GF-D8 (cell line): ENCODE results near the gene EPAS1.

Experiments
- DNase-seq: peaks from one replicate; lab custom pipeline; 2025; lab: John Stamatoyannopoulos, UW

EPAS1 gene

DNA sequence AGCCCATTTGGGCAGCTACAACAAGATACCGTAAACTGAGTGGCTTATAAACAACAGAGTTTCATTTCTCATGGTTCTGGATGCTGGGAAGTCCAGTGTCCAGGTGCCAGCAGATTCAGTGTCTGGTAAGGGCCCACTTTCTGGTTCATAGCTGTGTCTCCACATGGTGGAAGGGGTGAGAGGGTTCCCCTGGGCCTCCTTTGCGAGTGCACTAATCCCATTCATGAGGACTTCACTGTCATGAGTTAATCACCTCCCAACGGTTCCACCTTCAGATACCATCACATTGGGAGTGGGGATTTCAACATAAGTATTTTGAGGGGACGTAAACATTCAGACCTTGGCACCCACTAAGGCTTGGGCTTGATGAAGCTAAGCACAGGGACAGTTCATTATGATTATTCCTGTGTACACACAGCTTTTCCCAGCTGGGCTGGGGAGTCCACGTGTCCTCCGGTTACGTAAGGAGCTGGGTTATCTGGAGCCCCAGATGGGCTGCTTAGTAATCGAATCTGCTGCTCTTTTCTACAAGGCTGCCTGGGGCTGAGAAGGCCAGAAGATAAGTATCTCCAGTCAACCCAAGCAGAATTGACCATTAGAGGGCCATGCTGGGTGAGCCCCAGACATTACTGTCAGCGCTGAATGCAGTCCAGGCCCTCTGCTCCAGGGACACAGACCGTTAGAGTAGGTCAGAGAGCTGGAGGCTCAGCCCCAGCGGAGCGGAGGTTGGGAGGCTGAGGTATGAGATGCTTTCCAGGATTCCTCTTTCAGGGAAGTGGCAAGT lies 42.7 kb downstream of the EPAS1 start:
- no peak for DNase-seq

DNA sequence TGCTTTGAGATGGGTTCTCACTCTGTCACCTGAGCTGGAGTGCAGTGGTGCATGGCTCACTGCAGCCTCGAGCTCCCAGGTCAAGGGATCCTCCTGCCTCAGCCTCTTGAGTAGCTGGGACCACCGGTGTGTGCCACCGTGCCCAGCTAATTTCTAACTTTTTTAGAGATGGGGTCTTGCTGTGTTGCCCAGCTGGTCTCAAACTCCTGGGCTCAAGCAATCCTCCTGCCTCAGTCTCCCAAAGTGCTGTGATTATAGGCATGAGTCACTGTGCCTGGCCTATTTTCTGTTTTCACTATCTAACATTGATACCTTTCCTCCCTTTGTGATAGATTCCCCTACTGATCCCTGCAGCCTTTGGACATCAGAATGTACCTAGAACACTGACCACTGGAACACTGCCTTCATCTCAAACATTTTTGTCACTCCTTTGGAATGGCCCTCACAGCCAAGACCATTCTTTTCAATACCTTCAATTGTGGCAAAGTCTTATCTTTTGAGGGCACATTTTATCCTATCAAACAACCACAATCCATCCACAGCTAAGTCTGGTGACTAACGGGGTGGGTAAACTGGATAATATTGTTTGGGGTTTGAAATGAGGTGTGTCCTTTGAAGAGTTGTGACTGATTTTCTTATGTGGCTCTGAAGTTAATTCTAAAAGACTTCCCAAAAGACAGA lies 43.7 kb downstream of the EPAS1 start:
- no peak for DNase-seq

DNA sequence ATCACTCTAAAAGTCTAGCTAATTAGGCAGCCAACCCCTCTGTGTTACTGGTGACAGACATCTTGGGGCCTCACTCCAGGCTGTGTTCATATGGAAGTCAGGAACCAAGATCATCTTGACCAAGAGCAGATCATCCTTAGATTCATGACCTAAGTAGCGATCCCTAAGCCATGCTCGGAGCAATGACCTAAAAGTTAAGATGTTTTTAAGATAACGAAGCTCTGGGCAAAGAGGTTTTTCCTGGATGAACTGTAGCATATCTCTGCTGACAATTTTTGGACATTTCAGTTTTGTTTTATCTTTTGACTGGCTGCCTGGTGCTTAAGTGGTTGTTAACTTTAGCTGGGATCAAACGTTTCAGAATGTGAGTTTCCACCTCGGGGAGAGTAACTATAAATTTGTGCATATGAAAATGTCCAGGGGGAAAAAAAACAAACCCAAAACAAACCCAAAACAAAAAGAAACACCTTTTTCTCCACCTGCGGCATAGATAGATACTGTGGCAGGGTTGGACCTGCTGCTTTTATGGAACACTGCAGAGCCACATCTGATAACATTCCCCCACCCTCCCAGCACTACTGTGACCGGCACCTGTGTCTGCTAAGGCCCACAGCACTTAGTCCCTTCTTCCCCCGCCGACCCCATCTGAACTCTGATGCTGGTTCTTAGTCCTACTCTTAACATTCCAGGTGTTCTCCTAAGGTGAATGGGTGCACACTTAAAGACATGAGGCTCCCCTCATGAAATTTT lies 45.5 kb downstream of the EPAS1 start:
- no peak for DNase-seq

DNA sequence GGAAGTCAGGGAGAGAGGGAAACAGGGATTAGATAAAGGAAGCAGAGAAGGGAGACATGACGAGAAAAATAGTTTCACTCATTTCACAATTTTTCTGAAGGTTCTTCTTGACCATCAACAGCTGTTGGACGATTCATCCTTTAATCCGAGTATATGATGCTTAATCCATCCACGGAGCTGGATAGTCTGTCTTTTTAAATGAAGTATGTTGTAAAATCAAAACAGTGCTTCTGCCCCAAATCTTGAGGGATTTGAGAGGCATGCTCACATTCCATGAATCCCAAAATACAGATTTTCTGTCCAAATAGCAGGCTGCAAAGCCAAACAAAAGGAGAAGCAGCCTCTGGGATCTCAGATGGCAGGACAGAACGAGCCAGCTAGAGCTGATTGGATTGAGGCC lies 47.5 kb downstream of the EPAS1 start:
- no peak for DNase-seq

DNA sequence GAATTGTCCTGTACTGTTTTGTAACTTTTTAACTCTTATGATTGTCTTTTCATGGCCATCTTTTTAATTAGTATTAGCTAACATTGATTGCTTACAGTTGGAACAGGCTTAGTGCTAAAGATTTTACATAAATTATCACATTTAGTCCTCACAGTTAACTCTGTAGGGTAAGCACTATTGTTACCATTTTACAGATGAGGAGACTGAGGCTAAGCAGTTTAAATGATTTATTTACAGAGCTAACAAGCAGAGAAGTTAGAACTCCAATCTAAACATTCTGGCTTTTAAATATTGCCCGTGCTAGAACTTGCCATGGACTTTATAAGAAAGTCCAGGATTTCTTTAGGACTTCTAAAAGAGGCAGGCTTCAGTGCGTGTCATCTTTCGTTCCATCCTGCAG lies 48.6 kb downstream of the EPAS1 start:
- no peak for DNase-seq

GRCh38 chr2:46346719-46347118 lies 49.5 kb downstream of the EPAS1 start:
- DNase-seq: no peak

GRCh38 chr2:46347648-46348280 lies 50.6 kb downstream of the EPAS1 start:
- DNase-seq: no peak

- DNase-seq: no peak
These were observed 51.9 kb downstream of the EPAS1 start for GRCh38 chr2:46349115-46349547.

DNA sequence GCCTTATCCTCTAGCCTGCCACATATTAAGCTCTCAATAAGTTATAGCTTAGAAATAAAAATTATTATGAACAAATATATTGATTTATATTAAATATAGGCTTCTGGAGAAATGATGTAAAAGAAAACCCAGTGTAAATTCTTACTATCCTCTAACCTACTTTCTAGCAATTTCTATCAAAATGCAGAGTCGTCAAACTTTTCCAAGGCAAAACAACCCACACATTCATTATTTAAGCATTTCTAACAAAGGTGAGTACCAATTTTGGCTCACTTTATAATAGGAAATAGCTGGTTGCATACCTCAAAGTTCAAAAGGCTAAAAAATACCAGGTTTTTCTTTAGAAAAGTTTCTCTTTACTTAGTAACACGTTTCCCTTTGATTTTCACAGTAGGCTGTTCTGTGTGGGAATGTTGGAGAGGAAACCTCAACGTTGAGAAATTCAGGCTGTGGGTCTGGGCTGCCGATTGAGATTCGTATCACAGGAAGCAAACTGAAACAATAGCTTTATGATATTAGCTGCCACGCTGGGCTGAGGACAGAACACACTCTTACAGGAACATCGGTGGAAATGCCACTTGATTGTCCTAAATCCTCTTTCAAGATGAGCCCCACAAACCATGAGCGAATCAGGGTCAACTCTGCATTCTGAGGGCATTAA lies 53.0 kb downstream of the EPAS1 start:
- DNase-seq: peak; percentile 29

DNA sequence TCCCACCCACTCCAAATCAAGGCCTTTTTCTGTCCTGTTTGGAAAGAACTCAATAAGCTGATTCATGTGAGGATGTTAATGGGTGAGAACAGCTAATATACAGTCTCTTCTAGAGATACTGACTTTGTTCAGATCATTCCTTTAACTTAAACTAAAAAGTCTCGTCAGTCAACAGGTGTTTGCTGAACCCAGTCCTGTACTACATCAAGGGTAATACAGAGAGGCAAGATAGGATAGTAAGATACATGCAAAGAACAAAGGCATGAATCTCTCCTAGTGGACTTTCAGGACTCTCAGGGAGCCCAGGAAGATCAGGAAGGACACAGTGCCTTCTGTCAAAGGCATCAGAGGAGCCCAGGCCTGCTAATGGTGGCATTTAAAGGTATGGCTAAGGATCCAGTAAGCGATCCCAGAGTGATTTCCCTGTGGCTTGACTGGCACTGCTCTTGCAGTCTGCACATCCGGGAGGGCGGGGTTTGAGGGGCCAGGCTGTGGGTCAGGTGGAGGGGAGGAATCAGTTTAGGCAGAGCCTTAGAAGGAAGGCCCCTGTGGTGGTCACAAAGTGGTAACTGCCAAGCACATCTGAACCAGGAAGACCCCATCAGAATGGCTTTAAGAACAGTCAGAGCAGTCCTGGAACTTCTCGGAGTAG lies 54.0 kb downstream of the EPAS1 start:
- no peak for DNase-seq

DNA sequence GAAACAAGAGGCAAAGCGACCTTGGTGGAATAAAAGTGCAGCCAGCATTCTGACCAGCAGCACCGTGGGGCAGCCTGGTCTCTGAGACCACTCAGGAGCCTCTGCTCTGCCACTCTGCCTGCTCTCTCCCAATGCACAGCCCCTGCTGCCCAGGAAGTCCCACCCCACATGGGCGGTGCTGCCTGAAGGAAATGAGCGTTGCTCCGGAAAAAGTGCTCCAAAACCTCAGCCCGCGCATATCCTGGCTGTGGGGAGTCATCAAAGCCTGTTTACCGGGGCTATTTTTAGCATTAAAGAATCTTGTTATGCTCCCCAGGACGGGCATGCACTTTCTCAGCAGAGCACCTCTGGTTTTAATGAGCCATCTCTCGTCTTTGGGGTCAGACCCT lies 54.5 kb downstream of the EPAS1 start:
- no peak for DNase-seq

DNA sequence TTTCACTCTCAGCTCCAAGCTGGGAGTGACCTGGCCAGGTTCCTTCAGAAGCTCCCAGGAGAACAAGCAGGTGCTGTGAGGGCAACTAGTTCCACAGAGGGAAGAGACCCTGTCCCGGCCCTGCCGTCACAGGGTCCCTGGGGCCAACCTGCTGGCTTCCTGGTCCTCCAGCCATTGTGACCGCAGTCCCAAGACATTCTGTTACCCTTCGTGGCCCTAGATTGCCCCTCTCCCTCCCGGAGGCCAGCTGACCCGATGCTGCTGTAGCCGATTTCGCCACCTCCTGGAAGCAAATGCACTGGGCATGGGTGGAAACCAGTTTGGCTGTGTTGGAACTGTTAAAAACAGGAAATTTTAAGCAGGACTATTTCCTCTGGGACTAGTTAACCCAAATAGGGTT lies 55.4 kb downstream of the EPAS1 start:
- DNase-seq: no peak

DNA sequence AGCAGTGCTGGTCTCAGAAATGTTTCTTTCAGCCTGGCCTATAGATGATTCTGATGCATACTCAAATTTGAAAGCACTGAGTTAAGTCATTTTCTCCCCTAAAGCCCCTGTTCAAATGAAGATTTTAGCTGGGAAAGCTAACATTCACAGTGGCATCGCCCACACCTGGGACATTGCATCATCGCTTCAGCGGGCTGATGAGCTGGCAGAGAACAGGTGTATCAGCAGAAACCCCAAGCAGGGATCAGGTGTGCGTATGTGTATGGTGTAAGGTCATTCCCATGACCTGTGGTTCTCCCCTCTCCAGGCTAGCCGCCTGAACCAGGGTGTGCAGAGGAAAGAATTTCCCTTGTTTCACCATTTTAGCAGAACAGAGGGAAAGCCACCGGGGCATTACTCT lies 56.3 kb downstream of the EPAS1 start:
- no peak for DNase-seq

DNA sequence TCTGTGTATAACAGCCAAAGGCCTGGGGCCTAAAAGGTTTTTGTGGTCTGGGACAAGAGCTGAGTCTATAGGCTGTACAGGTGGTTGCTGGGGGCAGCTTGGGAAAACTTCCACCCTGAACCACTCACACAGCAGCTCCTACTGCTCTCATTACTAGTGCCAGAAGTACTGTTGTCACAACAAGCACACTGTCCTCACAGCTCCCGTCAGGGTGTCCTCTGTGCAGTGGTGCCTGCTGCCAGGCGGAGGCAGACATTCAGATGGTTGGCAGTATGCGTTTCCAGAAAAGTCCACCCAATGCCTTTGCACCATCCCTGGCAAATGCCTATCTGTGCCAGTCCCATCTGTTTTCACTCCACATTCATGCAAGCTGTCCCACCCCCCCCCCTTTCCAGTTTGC lies 58.5 kb downstream of the EPAS1 start:
- no peak for DNase-seq

DNA sequence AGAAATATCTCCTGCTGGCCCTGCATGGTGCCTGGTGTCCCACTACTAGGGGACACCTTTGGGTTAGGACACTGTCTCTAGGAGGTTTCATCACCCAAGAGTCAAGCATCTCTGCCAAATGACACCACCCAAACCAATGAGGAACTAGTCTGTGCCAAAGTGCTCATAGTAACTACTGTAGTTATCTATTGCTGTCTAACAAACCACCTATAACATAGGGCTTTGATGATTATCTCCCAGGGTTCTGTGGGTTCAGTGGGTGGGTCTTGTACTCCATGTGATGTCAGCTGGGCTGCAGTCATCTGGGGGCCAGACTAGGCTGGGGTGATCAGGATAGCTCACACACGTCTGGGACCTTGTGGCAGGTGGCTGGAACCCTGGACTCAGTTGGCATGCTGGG lies 59.8 kb downstream of the EPAS1 start:
- no peak for DNase-seq

DNA sequence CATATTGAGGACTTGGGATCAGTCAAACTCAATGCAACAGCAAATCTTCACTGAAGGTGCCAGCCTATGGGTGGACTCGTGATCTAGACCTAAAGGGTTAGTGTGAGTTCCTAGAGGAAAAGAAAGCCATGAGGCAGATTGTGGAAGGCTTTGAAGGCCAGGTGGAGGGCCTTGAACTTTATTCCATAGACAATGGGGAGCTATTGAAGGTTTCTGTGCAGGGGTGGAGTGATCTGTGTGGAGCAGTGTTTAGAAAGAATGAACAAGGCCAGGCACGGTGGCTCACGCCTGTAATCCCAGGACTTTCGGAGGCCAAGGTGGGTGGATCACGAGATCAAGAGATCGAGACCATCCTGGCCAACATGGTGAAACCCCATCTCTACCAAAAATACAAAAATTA lies 61.5 kb downstream of the EPAS1 start:
- DNase-seq: no peak

DNA sequence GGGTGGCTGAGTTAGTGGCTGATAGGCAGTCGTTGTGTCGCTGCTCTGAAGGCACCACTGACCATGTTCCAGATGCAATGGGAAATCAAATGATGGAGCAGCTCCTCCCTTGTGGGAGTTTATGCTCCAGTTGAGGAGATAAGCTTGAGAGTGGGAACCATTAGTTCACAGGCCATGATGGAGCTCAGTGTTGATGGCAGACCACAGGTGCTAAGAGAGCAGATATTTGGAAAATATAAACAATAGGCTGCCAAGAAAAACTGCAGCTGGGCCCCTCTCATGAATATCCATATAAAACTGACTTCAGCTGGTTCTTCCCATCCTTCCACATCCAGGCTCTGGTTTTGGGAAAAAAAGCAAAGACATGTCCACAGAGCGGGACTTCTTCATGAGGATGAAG lies 63.1 kb downstream of the EPAS1 start:
- no peak for DNase-seq

DNA sequence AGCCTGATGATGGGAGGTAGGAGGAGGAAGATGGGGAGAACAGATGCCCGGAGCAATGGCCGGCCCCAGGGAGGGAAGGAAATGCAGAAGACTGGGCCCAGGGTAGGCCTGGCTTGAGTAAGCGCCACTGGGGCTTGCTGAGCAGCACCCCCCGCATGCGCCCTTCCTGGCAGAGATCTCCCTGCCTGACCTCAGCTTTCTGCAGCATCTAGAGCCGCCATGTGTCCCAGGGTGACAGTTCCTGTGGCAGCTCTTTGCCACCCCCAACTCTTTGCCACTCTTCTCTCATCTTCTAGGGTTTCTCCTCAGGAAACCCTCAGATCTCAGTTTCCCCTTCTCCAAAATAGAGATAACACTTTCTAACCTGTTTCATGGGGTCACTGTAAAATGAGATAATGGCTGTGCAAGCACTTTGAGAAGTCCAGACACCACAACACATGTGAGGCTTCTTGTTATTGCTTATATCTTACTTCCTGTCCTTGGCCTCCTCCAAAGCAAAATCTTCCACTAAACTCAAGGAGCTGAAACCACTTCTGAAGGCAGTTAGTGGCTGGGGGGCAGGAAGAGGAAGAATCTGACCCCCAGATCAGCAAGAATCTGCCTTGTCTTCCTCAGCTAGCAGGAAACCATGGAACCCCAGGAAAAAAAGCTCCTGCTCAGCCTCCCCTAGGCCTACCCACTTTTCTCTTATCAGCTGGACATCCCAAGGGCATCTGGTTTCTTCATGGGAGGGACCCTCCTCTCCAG lies 64.9 kb downstream of the EPAS1 start:
- DNase-seq: no peak

DNA sequence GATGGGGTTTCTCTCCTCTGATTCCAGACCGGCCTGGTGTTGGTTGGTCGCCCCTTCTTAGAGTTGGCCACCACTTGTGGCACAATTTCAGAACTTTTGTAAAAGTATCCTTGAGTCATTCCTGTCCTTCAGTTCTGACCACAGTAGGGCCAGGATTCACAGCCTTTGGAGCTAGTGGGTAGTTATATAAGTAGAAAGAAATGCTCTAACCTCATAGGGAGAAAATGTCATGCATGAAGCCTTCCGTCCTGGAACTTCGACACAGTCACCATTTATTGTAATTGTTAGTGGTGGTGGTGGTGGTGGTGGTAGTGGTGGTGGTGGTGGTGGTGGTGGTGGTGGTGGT lies 65.4 kb downstream of the EPAS1 start:
- no peak for DNase-seq

DNA sequence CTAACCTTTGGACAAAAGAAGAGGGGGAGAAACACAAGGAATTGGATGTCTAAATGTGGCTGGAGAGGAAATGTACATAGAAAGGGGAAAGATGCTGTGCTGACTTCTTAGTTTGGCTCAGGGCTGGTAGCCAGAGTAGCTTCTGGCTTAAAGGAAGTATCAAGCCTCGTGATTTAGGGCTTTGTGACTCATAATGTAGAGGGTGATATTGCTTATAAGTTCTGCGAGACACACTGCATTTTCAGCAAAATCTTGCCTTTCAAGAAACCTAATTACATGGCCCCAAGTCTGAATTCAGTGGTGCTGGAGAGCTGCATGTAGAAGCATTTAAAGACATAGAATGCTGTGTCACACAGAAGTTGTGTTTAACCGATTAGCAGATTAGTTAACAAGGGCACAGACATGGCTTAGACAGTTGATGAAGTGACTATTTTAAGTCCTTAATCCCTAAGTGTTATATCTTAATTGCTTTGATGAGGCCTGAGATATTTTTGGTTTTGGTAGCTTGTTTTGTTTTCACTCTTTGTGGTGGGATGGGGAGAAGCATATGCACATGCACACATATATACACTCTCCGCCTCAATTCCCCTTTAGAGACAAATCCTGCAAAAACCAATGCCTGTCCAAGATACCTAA lies 66.4 kb downstream of the EPAS1 start:
- no peak for DNase-seq
